Stimulated activated CD4-positive, alpha-beta T cell treated with anti-CD3 and anti-CD28 coated beads, Interleukin-12 subunit alpha, Interleukin-12 subunit beta, amount 100 ng/mL, for 24 hours (primary cell): Measurements from ENCODE around the gene CARD19.

Experiments
- DNase-seq, 2 experiments: peaks; one replicate each; pipeline ENCODE4 v3.0.0-alpha.2; 2020; ENCODE audit warnings: low read depth in 2 of 2

CARD19 gene

GRCh38 chr9:93131599-93132286 lies 35.7 kb downstream of the CARD19 start:
- DNase-seq: no peak

- no peak for DNase-seq
These were observed 36.4 kb downstream of the CARD19 start for GRCh38 chr9:93132287-93132927.

GRCh38 chr9:93132946-93133680 lies 37.1 kb downstream of the CARD19 start:
- peak in 1 of 2 experiments; percentile 45 for DNase-seq

GRCh38 chr9:93133681-93134014 lies 37.6 kb downstream of the CARD19 start:
- no peak for DNase-seq

GRCh38 chr9:93134015-93134739 lies 38.2 kb downstream of the CARD19 start, which contains the start of gene NINJ1:
Gene NINJ1 (minus strand): TSS chr9:93134251. CDS start chr9:93134217, 34 bp downstream.
- DNase-seq: peak; percentile 78 to 86

- DNase-seq: no peak
These were observed 38.9 kb downstream of the CARD19 start for GRCh38 chr9:93134740-93135444.

- DNase-seq: no peak
These were observed 40.0 kb downstream of the CARD19 start for GRCh38 chr9:93136011-93136440.

GRCh38 chr9:93137362-93137761 lies 41.3 kb downstream of the CARD19 start:
- no peak for DNase-seq

GRCh38 chr9:93138171-93138764 lies 42.3 kb downstream of the CARD19 start:
- no peak for DNase-seq

GRCh38 chr9:93139365-93140182 lies 43.6 kb downstream of the CARD19 start:
- DNase-seq: no peak

- no peak for DNase-seq
These were observed 45.9 kb downstream of the CARD19 start for GRCh38 chr9:93141771-93142483.

GRCh38 chr9:93143830-93144530 lies 48.0 kb downstream of the CARD19 start:
- no peak for DNase-seq

GRCh38 chr9:93146696-93147095 lies 50.7 kb downstream of the CARD19 start:
- peak in 1 of 2 experiments; percentile 32 for DNase-seq

GRCh38 chr9:93147632-93148031 lies 51.6 kb downstream of the CARD19 start:
- no peak for DNase-seq

GRCh38 chr9:93148721-93149120 lies 52.7 kb downstream of the CARD19 start:
- no peak for DNase-seq

- DNase-seq: no peak
These were observed 53.3 kb downstream of the CARD19 start for GRCh38 chr9:93149361-93149760.

GRCh38 chr9:93151097-93151784 lies 55.2 kb downstream of the CARD19 start:
- no peak for DNase-seq

- DNase-seq: no peak
These were observed 58.4 kb downstream of the CARD19 start for GRCh38 chr9:93154293-93154903.
